A549 (cell line): ENCODE data around the gene SURF6. TPM values are rescaled to one million over a fixed set of nuclear protein-coding genes. Genes with fewer than 3 reads are reported as not detected.
A peak's percentile ranks its signal among the peaks of the same experiment; 100 is the strongest.

ENCODE experiments used
- ATAC-seq, 2 experiments: fragments of 200-7000 bp in 1 of 2; fragments of >200 bp in 1 of 2; cut with Nextera tagmentation in 1 of 2; cut with Tn5 transposase in 1 of 2; 3 replicates each; pipeline versions ENCODE4 v1.8.0 to v1.9.1; 2018 to 2020; ENCODE audit warnings: mild to moderate bottlenecking in 1 of 2, moderate library complexity in 1 of 2
- CTCF ChIA-PET: fragments of 300-600 bp; sonication (Branson Sonifier 250); formaldehyde crosslinking; extraction: SDS; loops from one replicate; lab custom pipeline; 2021; ENCODE audit warnings: antibody characterized with exemption, inconsistent platforms; lab: Yijun Ruan, JAX
- POLR2A ChIA-PET: fragments of 350-600 bp; formaldehyde crosslinking; extraction: SDS; loops from one replicate; lab custom pipeline; 2021; ENCODE audit warnings: antibody characterized with exemption, inconsistent platforms; lab: Yijun Ruan, JAX
- DNase-seq, 2 experiments: peaks; one replicate each; pipeline versions ENCODE4 v3.0.0 to v3.0.0-alpha.2; 2011 to 2016; ENCODE audit warnings: low read depth in 1 of 2, low spot score in 1 of 2
- FAIRE-seq: peaks from 2 replicates; lab custom pipeline; 2011; peaks lifted over from hg19 to GRCh38; lab: Jason Lieb, UNC
- H3K27ac ChIP-seq, 2 experiments: fragments of >200 bp; sonication (Bioruptor Twin); formaldehyde crosslinking; 3 replicates each; pipeline ENCODE4 v1.5.1; 2016 to 2017
- H3K4me1 ChIP-seq: fragments of >200 bp; sonication (Bioruptor Twin); formaldehyde crosslinking; 3 replicates; pipeline ENCODE4 v1.6.1; 2016
- H3K4me2 ChIP-seq: fragments of >200 bp; sonication (Bioruptor Twin); formaldehyde crosslinking; 3 replicates; pipeline ENCODE4 v1.6.1; 2016
- H3K4me3 ChIP-seq: fragments of >200 bp; sonication (Bioruptor Twin); formaldehyde crosslinking; 3 replicates; pipeline ENCODE4 v1.5.1; 2016
- H3K9me3 ChIP-seq: fragments of >200 bp; sonication (Bioruptor Twin); formaldehyde crosslinking; 3 replicates; pipeline ENCODE4 v1.6.1; 2016
- CBX2 ChIP-seq: fragments of 200-600 bp; sonication (generic); IDR thresholded peaks from 2 replicates; pipeline ENCODE4 v1.6.1; 2016; ENCODE audit warnings: low read depth, mild to moderate bottlenecking, borderline replicate concordance
- CBX8 ChIP-seq: fragments of 200-600 bp; sonication (generic); IDR thresholded peaks from 2 replicates; pipeline ENCODE4 v1.6.1; 2016
- EP300 ChIP-seq, 2 experiments: fragments of >200 bp; sonication (Bioruptor Twin); formaldehyde crosslinking; IDR thresholded peaks; 2 replicates in 1 of 2; 3 replicates in 1 of 2; pipeline ENCODE4 v1.6.1; 2016 to 2017
- ESRRA ChIP-seq: fragments of 150-350 bp; IDR thresholded peaks from 2 replicates; pipeline ENCODE4 v1.6.1; 2014; ENCODE audit warnings: mild to moderate bottlenecking, low read length, borderline replicate concordance
- FOSL2 ChIP-seq, 2 experiments: fragments of 450-650 bp in 1 of 2; fragments of >200 bp in 1 of 2; sonication (Bioruptor Twin) in 1 of 2; formaldehyde crosslinking; IDR thresholded peaks; 2 replicates each; pipeline versions ENCODE4 v1.5.0 to v1.6.1; 2016 to 2020; ENCODE audit warnings: mild to moderate bottlenecking in 1 of 2, moderate library complexity in 1 of 2
- FOXS1 ChIP-seq: fragments of 250-450 bp; sonication (Bioruptor Pico); IDR thresholded peaks from 2 replicates; pipeline ENCODE4 v1.5.0; 2020; ENCODE audit warnings: mild to moderate bottlenecking, moderate library complexity
- HDAC2 ChIP-seq: fragments of 200-600 bp; sonication (generic); IDR thresholded peaks from 2 replicates; pipeline ENCODE4 v1.6.1; 2016
- HOXA7 ChIP-seq: fragments of 250-450 bp; sonication (Bioruptor Pico); IDR thresholded peaks from 2 replicates; pipeline ENCODE4 v1.5.0; 2020; ENCODE audit warnings: mild to moderate bottlenecking, moderate library complexity
- KDM1A ChIP-seq: fragments of 200-600 bp; sonication (generic); IDR thresholded peaks from 2 replicates; pipeline ENCODE4 v1.6.1; 2016; ENCODE audit warnings: low read depth, mild to moderate bottlenecking
- KDM5A ChIP-seq: fragments of 200-600 bp; sonication (generic); IDR thresholded peaks from 2 replicates; pipeline ENCODE4 v1.6.1; 2016; ENCODE audit warnings: antibody characterized with exemption, mild to moderate bottlenecking
- MAZ ChIP-seq: fragments of 150-350 bp; IDR thresholded peaks from 2 replicates; pipeline ENCODE4 v1.6.1; 2014; ENCODE audit warnings: antibody characterized with exemption, low read depth, low read length, borderline replicate concordance
- MYC ChIP-seq: IDR thresholded peaks from 2 replicates; pipeline ENCODE4 v1.6.1; 2012; ENCODE audit warnings: mild to moderate bottlenecking, inconsistent platforms, low read length, improper control_type of control experiment, borderline replicate concordance
- PHF8 ChIP-seq: fragments of 200-600 bp; sonication (generic); IDR thresholded peaks from 2 replicates; pipeline ENCODE4 v1.6.1; 2016; ENCODE audit warnings: low read depth, mild to moderate bottlenecking, antibody characterized with exemption, moderate library complexity, borderline replicate concordance
- WGBS: methylation state at CpG from one replicate; pipeline ENCODE4 v1.1.6; 2017; ENCODE audit errors: missing lambda C conversion rate; 5-methylcytosine and 5-hydroxymethylcytosine counted together
- polyA plus RNA-seq, 4 experiments: library from polyadenylated mRNA; depleted of rRNA in 3 of 4; stranded (reverse); fragments of >200 nt; fragmentation: RNase III in 1 of 4; extraction: RNeasy Plus Mini Kit Qiagen cat#74134 plus additional on column Dnase treatment in 1 of 4; gene quantifications; 2 replicates in 3 of 4; 3 replicates in 1 of 4; pipeline ENCODE4 v1.2.3, GENCODE V29; 2011 to 2017
- TF ChIP-seq, protein P1 (sequence below): fragments of 450-650 bp; IDR thresholded peaks from 2 replicates; pipeline ENCODE4 v1.6.1; 2014; ENCODE audit warnings: antibody characterized with exemption
- TF ChIP-seq, protein P2 (sequence below): fragments of >200 bp; sonication (Bioruptor Twin); formaldehyde crosslinking; IDR thresholded peaks from 2 replicates; pipeline ENCODE4 v1.6.1; 2016
- TF ChIP-seq, protein P3 (sequence below): fragments of 200-600 bp; sonication (generic); IDR thresholded peaks from 2 replicates; pipeline ENCODE4 v1.6.1; 2016; ENCODE audit warnings: antibody characterized with exemption, mild to moderate bottlenecking, moderate library complexity

SURF6 gene
- polyA plus RNA-seq, 2 of the 4 experiments (the other 2 are of a cell fraction): 10.5 to 25.1 TPM

DNA sequence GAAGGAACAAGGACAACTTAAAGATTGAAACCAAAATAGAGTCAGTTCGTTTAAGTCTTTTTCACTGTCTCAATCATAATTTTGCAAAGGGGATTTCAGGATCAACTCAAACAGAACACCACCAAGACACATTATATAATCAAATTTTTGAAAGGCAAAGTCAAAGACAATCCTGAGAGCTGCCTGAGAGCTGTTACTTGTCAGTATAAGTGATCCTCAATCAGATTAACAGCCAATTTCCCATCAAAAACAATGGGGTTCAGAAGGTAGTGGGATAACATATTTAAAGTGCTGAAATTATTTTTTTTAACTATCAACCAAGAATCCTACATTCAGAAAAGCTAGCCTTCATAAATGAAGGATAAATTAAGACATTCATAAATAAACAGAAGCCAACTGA is 41.7 kb downstream of the SURF6 start:
- TF ChIP-seq FOXS1 (no peak), HOXA7 (CRISPR knock-in tag) (no peak), KDM1A (no peak), HDAC2 (no peak), PHF8 (no peak)
- TF ChIP-seq, protein P1, sequence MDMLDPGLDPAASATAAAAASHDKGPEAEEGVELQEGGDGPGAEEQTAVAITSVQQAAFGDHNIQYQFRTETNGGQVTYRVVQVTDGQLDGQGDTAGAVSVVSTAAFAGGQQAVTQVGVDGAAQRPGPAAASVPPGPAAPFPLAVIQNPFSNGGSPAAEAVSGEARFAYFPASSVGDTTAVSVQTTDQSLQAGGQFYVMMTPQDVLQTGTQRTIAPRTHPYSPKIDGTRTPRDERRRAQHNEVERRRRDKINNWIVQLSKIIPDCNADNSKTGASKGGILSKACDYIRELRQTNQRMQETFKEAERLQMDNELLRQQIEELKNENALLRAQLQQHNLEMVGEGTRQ: no peak
- TF ChIP-seq, protein P2, sequence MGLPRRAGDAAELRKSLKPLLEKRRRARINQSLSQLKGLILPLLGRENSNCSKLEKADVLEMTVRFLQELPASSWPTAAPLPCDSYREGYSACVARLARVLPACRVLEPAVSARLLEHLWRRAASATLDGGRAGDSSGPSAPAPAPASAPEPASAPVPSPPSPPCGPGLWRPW: no peak
- H3K4me1 ChIP-seq: no peaks in the 10 kb centered on the region
- ChIA-PET POLR2A (no interaction called here), CTCF (interaction anchor here (0.6 to 0.7 kb wide), 2 partner anchors 12 to 27 kb away, joined by 3 to 4 read pairs; no protein-coding TSS in a partner anchor)
- peaks cover 16% of the 10 kb centered on the region; the same call in 2 of the 3 replicates for H3K9me3 ChIP-seq
- DNase-seq: no peak
- FAIRE-seq: peak; percentile 28
- no peak overlapping the region for H3K4me2 ChIP-seq
- H3K27ac ChIP-seq: no peak overlapping the region
- H3K4me3 ChIP-seq: no peak overlapping the region
- WGBS: 10% methylated on average over 1 of the region's 1 CpG
- no peak for ATAC-seq

DNA sequence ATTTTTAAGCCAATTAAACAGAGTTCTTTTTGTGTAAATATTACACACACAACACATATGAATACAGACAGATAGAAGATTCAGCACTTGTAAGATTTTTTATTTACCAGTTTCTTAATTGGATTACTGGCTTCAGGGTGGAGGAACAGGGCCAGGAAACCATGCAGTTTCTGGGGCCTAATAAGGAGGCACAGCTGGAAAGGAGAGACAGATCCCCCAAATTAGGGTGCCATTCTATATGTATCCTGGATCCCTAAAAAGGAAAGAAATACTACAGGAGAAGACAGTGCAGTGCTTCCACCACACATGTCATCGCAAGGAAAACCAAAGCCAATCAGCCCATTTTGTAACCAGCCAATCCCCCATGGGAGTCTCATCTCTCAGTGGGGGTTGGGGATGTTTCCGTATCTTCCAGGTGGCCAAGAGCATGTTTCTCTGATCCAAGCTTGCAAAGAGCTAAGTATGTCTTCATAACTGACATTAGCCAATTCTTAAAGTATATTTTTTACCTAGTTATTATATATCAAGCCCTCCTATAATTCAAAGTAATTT is 45.2 kb downstream of the SURF6 start:
- no peak overlapping the region for H3K4me3 ChIP-seq
- no peak overlapping the region for H3K4me2 ChIP-seq
- no peak for TF ChIP-seq CBX2
- TF ChIP-seq CBX8: no peak
- TF ChIP-seq MYC: no peak
- no peak for TF ChIP-seq MAZ
- 92% methylated on average over 2 of the region's 2 CpGs for WGBS
- H3K4me1 ChIP-seq: no peaks in the 10 kb centered on the region
- peaks cover 16% of the 10 kb centered on the region; the same call in 2 of the 3 replicates for H3K9me3 ChIP-seq
- H3K27ac ChIP-seq: no peak overlapping the region
- DNase-seq: no peak
- no peak for ATAC-seq
- ChIA-PET POLR2A (no interaction called here), CTCF (interaction anchor here (1.2 kb wide), 1 partner anchor 105 kb away, joined by 4 read pairs; no protein-coding TSS in a partner anchor)
- no peak for FAIRE-seq

DNA sequence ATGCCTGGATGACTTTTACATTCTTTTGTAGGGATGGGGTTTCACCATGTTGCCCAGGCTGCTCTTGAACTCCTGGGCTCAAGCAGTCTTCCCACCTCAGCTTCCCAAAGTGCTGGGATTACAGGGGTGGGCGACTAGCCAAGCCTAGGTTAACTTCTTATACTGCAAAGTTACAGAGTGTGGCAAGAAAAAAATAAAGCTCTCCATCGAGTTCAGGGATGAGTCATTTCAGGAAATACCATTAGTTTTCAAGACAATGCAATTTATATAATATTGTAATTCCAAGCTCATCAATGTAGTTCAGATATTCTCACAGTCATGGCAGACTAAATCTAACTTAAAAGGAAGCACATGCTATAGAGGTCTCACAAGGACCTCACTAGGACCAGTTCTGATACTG is 49.5 kb downstream of the SURF6 start:
- POLR2A ChIA-PET: no interaction called here
- TF ChIP-seq FOSL2 (IDR thresholded peaks at IDR 0.05): no peak
- peak; percentile 15; the same call in 1 of the 2 replicates for TF ChIP-seq FOSL2 (CRISPR knock-in tag; IDR thresholded peaks at IDR 0.05)
- no peak for TF ChIP-seq ESRRA
- TF ChIP-seq KDM5A: no peak
- TF ChIP-seq PHF8: no peak
- no peak for TF ChIP-seq EP300 (IDR thresholded peaks at IDR 0.05)
- TF ChIP-seq, protein P3, sequence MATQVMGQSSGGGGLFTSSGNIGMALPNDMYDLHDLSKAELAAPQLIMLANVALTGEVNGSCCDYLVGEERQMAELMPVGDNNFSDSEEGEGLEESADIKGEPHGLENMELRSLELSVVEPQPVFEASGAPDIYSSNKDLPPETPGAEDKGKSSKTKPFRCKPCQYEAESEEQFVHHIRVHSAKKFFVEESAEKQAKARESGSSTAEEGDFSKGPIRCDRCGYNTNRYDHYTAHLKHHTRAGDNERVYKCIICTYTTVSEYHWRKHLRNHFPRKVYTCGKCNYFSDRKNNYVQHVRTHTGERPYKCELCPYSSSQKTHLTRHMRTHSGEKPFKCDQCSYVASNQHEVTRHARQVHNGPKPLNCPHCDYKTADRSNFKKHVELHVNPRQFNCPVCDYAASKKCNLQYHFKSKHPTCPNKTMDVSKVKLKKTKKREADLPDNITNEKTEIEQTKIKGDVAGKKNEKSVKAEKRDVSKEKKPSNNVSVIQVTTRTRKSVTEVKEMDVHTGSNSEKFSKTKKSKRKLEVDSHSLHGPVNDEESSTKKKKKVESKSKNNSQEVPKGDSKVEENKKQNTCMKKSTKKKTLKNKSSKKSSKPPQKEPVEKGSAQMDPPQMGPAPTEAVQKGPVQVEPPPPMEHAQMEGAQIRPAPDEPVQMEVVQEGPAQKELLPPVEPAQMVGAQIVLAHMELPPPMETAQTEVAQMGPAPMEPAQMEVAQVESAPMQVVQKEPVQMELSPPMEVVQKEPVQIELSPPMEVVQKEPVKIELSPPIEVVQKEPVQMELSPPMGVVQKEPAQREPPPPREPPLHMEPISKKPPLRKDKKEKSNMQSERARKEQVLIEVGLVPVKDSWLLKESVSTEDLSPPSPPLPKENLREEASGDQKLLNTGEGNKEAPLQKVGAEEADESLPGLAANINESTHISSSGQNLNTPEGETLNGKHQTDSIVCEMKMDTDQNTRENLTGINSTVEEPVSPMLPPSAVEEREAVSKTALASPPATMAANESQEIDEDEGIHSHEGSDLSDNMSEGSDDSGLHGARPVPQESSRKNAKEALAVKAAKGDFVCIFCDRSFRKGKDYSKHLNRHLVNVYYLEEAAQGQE: no peak
- Histone ChIP-seq H3K4me2 (no peak overlapping the region), H3K4me3 (no peak overlapping the region), H3K27ac (no peak overlapping the region), H3K9me3 (peaks cover 10% of the 10 kb centered on the region; the same call in 1 of the 3 replicates), H3K4me1 (no peaks in the 10 kb centered on the region)
- no peak for ATAC-seq
- WGBS: 13% methylated on average over 2 of the region's 2 CpGs
- no peak for FAIRE-seq
- CTCF ChIA-PET: interaction anchor here (1.4 to 4.1 kb wide), 3 partner anchors 22 to 101 kb away, joined by 4 to 22 read pairs (median 5); no protein-coding TSS in a partner anchor
- DNase-seq: no peak
